Keratinocyte (primary cell): ENCODE results near the gene CD74.

Source experiments
- CTCF ChIP-seq, 3 experiments: IDR thresholded peaks in 1 of 3; conservative IDR thresholded peaks in 1 of 3; optimal IDR thresholded peaks in 1 of 3; 2 replicates in 2 of 3; 3 replicates in 1 of 3; pipeline versions ENCODE3 to v1.5.1; 2011; ENCODE audit warnings: low read length in 3 of 3, mild to moderate bottlenecking in 3 of 3, moderate library complexity in 2 of 3, control low read depth in 1 of 3, inconsistent platforms in 1 of 3; ENCODE audit not compliant: insufficient read depth in 2 of 3; ENCODE audit errors: extremely low read depth in 1 of 3
- EZH2 ChIP-seq: IDR thresholded peaks from one replicate; pipeline ENCODE4 v1.6.1; 2012; ENCODE audit warnings: inconsistent platforms, mild to moderate bottlenecking, low read length, moderate library complexity

DNA sequence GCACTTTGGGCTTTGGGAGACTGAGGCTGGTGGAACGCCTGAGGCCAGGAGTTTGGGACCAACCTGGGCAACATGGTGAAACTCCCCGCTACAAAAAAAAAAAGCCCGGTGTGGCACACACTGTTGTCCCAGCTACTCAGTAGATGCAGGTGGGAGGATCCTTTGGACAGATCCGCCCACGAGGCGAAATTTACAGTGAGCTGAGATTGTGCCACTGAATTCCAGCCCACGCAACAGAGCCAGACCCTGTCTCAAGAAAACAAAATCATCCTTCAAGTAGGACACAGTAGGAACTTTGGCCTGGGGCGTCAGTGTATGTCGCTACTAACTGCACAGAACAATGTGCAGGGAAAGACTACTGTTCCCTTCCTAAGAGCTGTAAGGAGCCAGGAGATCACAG, 32.1 kb upstream of the CD74 start:
- TF ChIP-seq CTCF (optimal IDR thresholded peaks at IDR 0.05 in 1 of 3, IDR thresholded peaks at IDR 0.05 in 1 of 3, conservative IDR thresholded peaks at IDR 0.05 in 1 of 3; ENCODE audit: extremely low read depth in 1 of 3, insufficient read depth in 2 of 3, low read length in 3 of 3): no peak
- TF ChIP-seq EZH2: no peak
